Left lung (tissue), 10 donors: ENCODE results near the gene DIP2C. TPM values are rescaled to one million over a fixed set of nuclear protein-coding genes. Genes with fewer than 3 reads are reported as not detected.

Experiments
- ATAC-seq: fragments of 200-7000 bp; cut with Tn5 transposase; one replicate; pipeline ENCODE4 v1.9.1; 2020; ENCODE audit warnings: moderate library complexity
- DNase-seq, 4 donors: peaks; one replicate each; pipeline ENCODE4 v3.0.0-alpha.2; 2013 to 2020
- H3K27ac ChIP-seq, 2 donors: fragments of 200-600 bp; sonication (generic) in 1 of 2; one replicate each; pipeline versions ENCODE4 v1.5.0 to v1.8.0; 2020 to 2021
- H3K27me3 ChIP-seq, 2 donors: fragments of 200-600 bp; sonication (generic) in 1 of 2; one replicate each; pipeline versions ENCODE4 v1.5.0 to v1.8.0; 2020 to 2021
- H3K36me3 ChIP-seq, 2 donors: fragments of 200-600 bp; sonication (generic) in 1 of 2; one replicate each; pipeline versions ENCODE4 v1.5.0 to v1.8.0; 2020 to 2021
- H3K4me1 ChIP-seq, 2 donors: fragments of 200-600 bp; one replicate each; pipeline ENCODE4 v1.8.0; 2021
- H3K4me3 ChIP-seq, 2 donors: fragments of 200-600 bp; sonication (generic) in 1 of 2; one replicate each; pipeline versions ENCODE4 v1.5.0 to v1.8.0; 2020 to 2021; ENCODE audit warnings: mild to moderate bottlenecking in 1 of 2
- H3K9me3 ChIP-seq, 2 donors: fragments of 200-600 bp; sonication (generic) in 1 of 2; one replicate each; pipeline versions ENCODE4 v1.5.0 to v1.8.0; 2020 to 2021
- intact Hi-C, 2 donors: fragments of 100-400 bp; cut with DNase I; formaldehyde crosslinking; loops; one replicate each; pipeline versions ENCODE4 v1.11.2 to v1.14.2; 2022
- polyA plus RNA-seq, 6 donors: library from polyadenylated mRNA; unstranded; fragments of 120-200 nt; gene quantifications; one replicate each; pipeline ENCODE4 v1.2.1, GENCODE V29; 2013; ENCODE audit not compliant: insufficient read length in 6 of 6
- total RNA-seq, 2 donors: library from RNA; stranded (reverse); fragmentation: NEBNext Ultra II Directional; extraction: Animal tissue kit (Norgen Biotek cat#: 25700); gene quantifications; one replicate each; pipeline ENCODE4 v1.2.1, GENCODE V29; 2021
- TF ChIP-seq, protein P1 (sequence below), 2 donors: fragments of 200-600 bp; sonication (generic) in 1 of 2; IDR thresholded peaks; one replicate each; pipeline versions ENCODE4 v1.5.0 to v1.8.0; 2021; ENCODE audit warnings: antibody characterized with exemption in 2 of 2
- donor health status: DM: no; HTN: yes; CAD: no.
- donor health status: DM: no; HTN: no; CAD: no.

The DIP2C gene
- total and polyA plus RNA-seq, 8 donors: 10.5 to 22.5 (median 19.5) TPM

DNA sequence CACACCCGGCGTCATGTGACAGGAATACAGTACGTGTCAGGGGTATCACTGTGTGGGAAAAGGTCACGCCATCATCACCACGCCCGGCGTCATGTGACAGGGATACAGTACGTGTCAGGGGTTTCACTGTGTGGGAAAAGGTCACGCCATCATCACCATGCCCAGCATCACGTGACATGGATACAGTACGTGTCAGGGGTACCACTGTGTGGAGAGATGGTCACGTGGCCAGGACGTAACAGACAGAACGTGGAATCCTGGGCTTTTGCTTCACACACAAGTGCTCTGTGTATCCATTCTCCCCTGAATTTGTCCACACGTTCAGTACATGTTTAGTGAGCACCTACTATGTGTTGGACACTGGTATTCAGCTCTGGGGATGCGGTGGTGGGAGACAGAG, 34.5 kb upstream of the DIP2C start:
- H3K4me1 ChIP-seq: no peaks in the 10 kb centered on the region
- ATAC-seq: no peak
- H3K9me3 ChIP-seq: peaks cover 0 to 3% of the 10 kb centered on the region in 2 donors
- no peak for DNase-seq
- intact Hi-C loops: no loop called here
- no peak overlapping the region for H3K4me3 ChIP-seq
- H3K27me3 ChIP-seq: no peaks in the 10 kb centered on the region
- TF ChIP-seq, protein P1, sequence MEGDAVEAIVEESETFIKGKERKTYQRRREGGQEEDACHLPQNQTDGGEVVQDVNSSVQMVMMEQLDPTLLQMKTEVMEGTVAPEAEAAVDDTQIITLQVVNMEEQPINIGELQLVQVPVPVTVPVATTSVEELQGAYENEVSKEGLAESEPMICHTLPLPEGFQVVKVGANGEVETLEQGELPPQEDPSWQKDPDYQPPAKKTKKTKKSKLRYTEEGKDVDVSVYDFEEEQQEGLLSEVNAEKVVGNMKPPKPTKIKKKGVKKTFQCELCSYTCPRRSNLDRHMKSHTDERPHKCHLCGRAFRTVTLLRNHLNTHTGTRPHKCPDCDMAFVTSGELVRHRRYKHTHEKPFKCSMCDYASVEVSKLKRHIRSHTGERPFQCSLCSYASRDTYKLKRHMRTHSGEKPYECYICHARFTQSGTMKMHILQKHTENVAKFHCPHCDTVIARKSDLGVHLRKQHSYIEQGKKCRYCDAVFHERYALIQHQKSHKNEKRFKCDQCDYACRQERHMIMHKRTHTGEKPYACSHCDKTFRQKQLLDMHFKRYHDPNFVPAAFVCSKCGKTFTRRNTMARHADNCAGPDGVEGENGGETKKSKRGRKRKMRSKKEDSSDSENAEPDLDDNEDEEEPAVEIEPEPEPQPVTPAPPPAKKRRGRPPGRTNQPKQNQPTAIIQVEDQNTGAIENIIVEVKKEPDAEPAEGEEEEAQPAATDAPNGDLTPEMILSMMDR (IDR thresholded peaks at IDR 0.05): no peak
- H3K27ac ChIP-seq: no peak overlapping the region
- no peaks in the 10 kb centered on the region for H3K36me3 ChIP-seq

DNA sequence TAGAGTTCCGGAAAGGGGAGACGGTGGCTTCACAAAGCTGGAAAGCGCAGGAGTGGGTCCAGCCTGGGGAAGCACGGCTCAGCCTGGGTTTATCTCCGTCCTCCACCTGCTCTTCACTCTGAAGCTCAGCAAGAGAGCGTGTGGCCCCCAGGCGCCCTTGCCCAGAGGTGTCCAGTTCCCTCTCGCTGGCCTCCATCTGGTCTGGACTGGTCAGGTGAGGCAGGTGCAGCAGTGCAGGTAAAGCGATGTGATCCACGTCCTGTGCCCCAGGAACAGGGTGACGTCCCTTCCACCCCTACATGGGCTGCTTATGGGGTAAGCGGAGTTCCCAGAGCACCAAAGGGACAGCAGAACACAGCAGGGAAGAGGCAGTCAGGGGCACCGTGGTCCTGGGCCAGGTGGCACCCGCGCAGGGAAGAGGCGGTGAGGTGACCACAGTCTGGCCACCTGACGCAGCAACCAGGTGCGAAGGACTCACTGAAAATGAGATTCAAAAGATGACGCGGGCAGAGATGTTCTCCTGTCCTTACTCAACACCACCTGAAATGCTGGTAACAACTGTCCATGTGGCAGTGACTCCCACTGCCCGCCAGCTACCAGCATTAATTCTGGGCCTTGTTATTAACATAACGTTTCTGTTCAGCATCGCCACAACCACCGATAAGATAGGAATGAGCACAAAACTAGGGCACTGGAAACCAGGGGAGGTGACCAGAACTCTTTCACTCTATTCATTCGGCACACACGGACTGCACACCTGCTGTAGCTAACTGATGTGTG, 33.0 kb upstream of the DIP2C start:
- no peak overlapping the region for H3K27ac ChIP-seq
- TF ChIP-seq, protein P1 (IDR thresholded peaks at IDR 0.05): no peak
- peaks cover 0 to 3% of the 10 kb centered on the region in 2 donors for H3K9me3 ChIP-seq
- no peaks in the 10 kb centered on the region for H3K27me3 ChIP-seq
- DNase-seq: no peak
- intact Hi-C loops: no loop called here
- H3K36me3 ChIP-seq: no peaks in the 10 kb centered on the region
- no peak for ATAC-seq
- no peak overlapping the region for H3K4me3 ChIP-seq
- no peaks in the 10 kb centered on the region for H3K4me1 ChIP-seq

DNA sequence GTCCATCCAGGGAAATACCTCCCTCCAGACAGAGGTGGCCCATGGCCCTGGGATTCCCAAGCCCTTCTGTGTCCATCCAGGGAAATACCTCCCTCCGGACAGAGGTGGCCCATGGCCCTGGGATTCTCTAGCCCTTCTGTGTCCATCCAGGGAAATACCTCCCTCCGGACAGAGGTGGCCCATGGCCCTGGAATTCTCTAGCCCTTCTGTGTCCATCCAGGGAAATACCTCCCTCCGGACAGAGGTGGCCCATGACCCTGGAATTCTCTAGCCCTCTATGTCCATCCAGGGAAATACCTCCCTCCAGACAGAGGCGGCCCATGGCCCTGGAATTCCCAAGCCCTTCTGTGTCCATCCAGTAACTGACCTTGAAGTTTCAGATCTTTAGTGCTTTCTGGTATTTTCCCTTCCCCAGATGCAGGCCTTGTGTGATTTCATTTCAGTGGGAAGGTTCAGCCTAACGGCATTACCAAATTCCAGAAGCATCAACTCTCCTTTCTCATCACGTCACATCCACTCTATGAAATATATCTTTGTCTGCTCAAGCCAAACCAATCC, 28.8 kb upstream of the DIP2C start:
- Histone ChIP-seq H3K4me1 (no peaks in the 10 kb centered on the region), H3K27me3 (no peaks in the 10 kb centered on the region), H3K36me3 (no peaks in the 10 kb centered on the region), H3K4me3 (no peak overlapping the region), H3K9me3 (peaks cover 0 to 21% of the 10 kb centered on the region in 2 donors), H3K27ac (no peak overlapping the region)
- intact Hi-C loops: no loop called here
- TF ChIP-seq, protein P1 (IDR thresholded peaks at IDR 0.05): no peak
- DNase-seq: no peak
- no peak for ATAC-seq

DNA sequence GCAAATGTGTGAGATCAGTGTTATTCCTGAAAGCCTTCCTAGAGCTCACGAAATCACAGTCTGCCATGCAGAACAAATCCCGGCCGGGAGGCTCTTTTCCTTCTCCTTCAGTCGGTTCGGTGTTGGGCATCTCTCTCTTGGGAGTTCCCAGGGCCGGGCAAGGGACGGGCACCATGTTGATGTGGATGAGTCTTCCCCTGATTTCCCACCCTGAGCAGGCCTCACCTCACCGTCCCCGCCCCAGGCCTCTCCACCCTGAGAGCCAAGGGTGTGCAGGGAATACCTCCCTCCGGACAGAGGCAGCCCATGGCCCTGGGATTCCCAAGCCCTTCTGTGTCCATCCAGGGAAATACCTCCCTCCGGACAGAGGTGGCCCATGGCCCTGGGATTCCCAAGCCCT, 28.0 kb upstream of the DIP2C start:
- TF ChIP-seq, protein P1 (IDR thresholded peaks at IDR 0.05): no peak
- Histone ChIP-seq H3K4me1 (no peaks in the 10 kb centered on the region), H3K27me3 (no peaks in the 10 kb centered on the region), H3K9me3 (peaks cover 0 to 18% of the 10 kb centered on the region in 2 donors), H3K4me3 (no peak overlapping the region), H3K36me3 (no peaks in the 10 kb centered on the region), H3K27ac (no peak overlapping the region)
- intact Hi-C loops: no loop called here
- no peak for DNase-seq
- no peak for ATAC-seq

DNA sequence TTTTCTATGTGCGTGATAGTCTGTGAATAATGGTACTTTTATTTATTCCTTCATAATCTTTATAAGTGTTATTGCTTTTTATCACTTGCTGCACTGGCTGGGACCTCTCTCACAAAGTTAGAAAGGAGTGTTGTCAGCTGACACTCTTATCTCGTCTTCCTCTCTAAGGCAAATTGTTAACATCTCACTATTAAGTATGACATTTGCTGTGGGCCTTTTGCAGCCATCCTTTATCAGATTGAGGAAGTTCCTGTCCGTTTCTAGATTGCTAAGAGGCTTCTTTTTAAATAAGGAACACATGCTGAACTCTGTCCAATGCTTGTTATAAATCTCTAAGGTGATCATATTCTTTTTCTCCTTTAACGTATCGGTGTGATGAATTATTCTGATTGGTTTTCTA, 27.4 kb upstream of the DIP2C start:
- no peaks in the 10 kb centered on the region for H3K4me1 ChIP-seq
- no peak overlapping the region for H3K4me3 ChIP-seq
- H3K27ac ChIP-seq: no peak overlapping the region
- H3K27me3 ChIP-seq: no peaks in the 10 kb centered on the region
- TF ChIP-seq, protein P1 (IDR thresholded peaks at IDR 0.05): no peak
- ATAC-seq (no peak), DNase-seq (no peak)
- peaks cover 0 to 18% of the 10 kb centered on the region in 2 donors for H3K9me3 ChIP-seq
- intact Hi-C loops: no loop called here
- no peaks in the 10 kb centered on the region for H3K36me3 ChIP-seq
